MM.1S (cell line): Measurements from ENCODE around the gene FCAR.
"Not testable (repeated sequence)": the region's sequence is repeated elsewhere in the genome, so short reads cannot be mapped to it uniquely, and the experiment has no call there.

Source experiments
- DNase-seq: peaks from one replicate; pipeline ENCODE4 v3.0.0-alpha.2; 2015
- H2AFZ ChIP-seq: fragments of 300-600 bp; sonication (generic); 2 replicates; pipeline ENCODE4 v1.6.0; 2016; ENCODE audit warnings: antibody characterized with exemption, low read length
- H3F3A ChIP-seq: fragments of 300-600 bp; sonication (generic); 2 replicates; pipeline ENCODE4 v1.6.1; 2016; ENCODE audit warnings: mild to moderate bottlenecking, antibody characterized with exemption, low read length, moderate library complexity, mixed read lengths; ENCODE audit not compliant: insufficient read depth
- H3K27ac ChIP-seq: fragments of 300-600 bp; sonication (generic); 2 replicates; pipeline ENCODE4 v1.5.1; 2016; ENCODE audit warnings: mild to moderate bottlenecking, low read length
- H3K27me3 ChIP-seq: fragments of 300-600 bp; sonication (generic); replicated peaks from 2 replicates; pipeline ENCODE4 v1.6.0; 2016; ENCODE audit warnings: low read length; ENCODE audit not compliant: insufficient read depth
- H3K36me3 ChIP-seq: fragments of 300-600 bp; sonication (generic); replicated peaks from 2 replicates; pipeline ENCODE4 v1.6.1; 2016; ENCODE audit warnings: mild to moderate bottlenecking, low read length, mixed read lengths; ENCODE audit not compliant: insufficient read depth
- H3K4me1 ChIP-seq: fragments of 300-600 bp; sonication (generic); 2 replicates; pipeline ENCODE4 v1.6.1; 2016; ENCODE audit warnings: low read length, mixed read lengths
- H3K4me2 ChIP-seq: fragments of 300-600 bp; sonication (generic); 2 replicates; pipeline ENCODE4 v1.6.0; 2016; ENCODE audit warnings: low read depth, low read length
- H3K4me3 ChIP-seq: fragments of 300-600 bp; sonication (generic); 2 replicates; pipeline ENCODE4 v1.5.1; 2016; ENCODE audit warnings: low read length, mixed read lengths
- H3K79me2 ChIP-seq: fragments of 300-600 bp; sonication (generic); 2 replicates; pipeline ENCODE4 v1.6.1; 2016; ENCODE audit warnings: mixed run types, low read length, mixed read lengths
- H3K9ac ChIP-seq: fragments of 300-600 bp; sonication (generic); 2 replicates; pipeline ENCODE4 v1.6.1; 2016; ENCODE audit warnings: low read length, mixed read lengths
- H3K9me2 ChIP-seq: fragments of 300-600 bp; sonication (generic); replicated peaks from 2 replicates; pipeline ENCODE4 v1.6.1; 2016; ENCODE audit warnings: mild to moderate bottlenecking, low read length, mixed read lengths; ENCODE audit not compliant: insufficient read depth
- H3K9me3 ChIP-seq: fragments of 300-600 bp; sonication (generic); replicated peaks from 2 replicates; pipeline ENCODE4 v1.6.1; 2016; ENCODE audit warnings: mild to moderate bottlenecking, low read length, mixed read lengths; ENCODE audit not compliant: insufficient read depth
- H4K20me1 ChIP-seq: fragments of 300-600 bp; sonication (generic); 2 replicates; pipeline ENCODE4 v1.6.1; 2016; ENCODE audit warnings: mild to moderate bottlenecking, low read length, moderate library complexity, mixed read lengths; ENCODE audit not compliant: insufficient read depth
- CTCF ChIP-seq: fragments of 300-600 bp; sonication (generic); IDR thresholded peaks from 2 replicates; pipeline ENCODE4 v1.5.1; 2016; ENCODE audit warnings: antibody characterized with exemption, low read length, mixed read lengths
- EZH2 ChIP-seq: fragments of 300-600 bp; sonication (generic); optimal IDR thresholded peaks from 2 replicates; pipeline ENCODE3; 2017; ENCODE audit warnings: low read depth, mild to moderate bottlenecking, antibody characterized with exemption, low read length, mixed read lengths
- EZH2phosphoT487 ChIP-seq: fragments of 300-600 bp; sonication (generic); IDR thresholded peaks from 2 replicates; pipeline ENCODE4 v1.6.1; 2018; ENCODE audit warnings: antibody characterized with exemption, low read length

FCAR gene

GRCh38 chr19:54919646-54920563, 45.9 kb downstream of the FCAR start:
- not testable (repeated sequence) for H3K4me1 ChIP-seq, H3K4me3 ChIP-seq, H3K9me2 ChIP-seq, DNase-seq, H4K20me1 ChIP-seq, H2AFZ ChIP-seq, H3K27me3 ChIP-seq, H3F3A ChIP-seq, H3K4me2 ChIP-seq, H3K79me2 ChIP-seq, H3K9ac ChIP-seq, H3K36me3 ChIP-seq, H3K9me3 ChIP-seq, H3K27ac ChIP-seq
- TF ChIP-seq CTCF = peak; percentile 28; the same call in 1 of the 2 replicates

GRCh38 chr19:54921082-54921481, 47.0 kb downstream of the FCAR start:
- H3K4me1 ChIP-seq = peaks cover 5% of the 10 kb centered on the region; the same call in 1 of the 2 replicates
- no peak overlapping the region for H2AFZ ChIP-seq
- TF ChIP-seq CTCF = no peak
- TF ChIP-seq EZH2phosphoT487 = no peak
- no peak for TF ChIP-seq EZH2
- H3K4me3 ChIP-seq = no peak overlapping the region
- H4K20me1 ChIP-seq = no peaks in the 10 kb centered on the region
- H3F3A ChIP-seq = no peaks in the 10 kb centered on the region
- no peaks in the 10 kb centered on the region for H3K36me3 ChIP-seq
- H3K4me2 ChIP-seq = no peak overlapping the region
- peaks cover 4% of the 10 kb centered on the region; the same call in 1 of the 2 replicates for H3K27me3 ChIP-seq
- peak overlapping the region; percentile 30; the same call in 1 of the 2 replicates for H3K27ac ChIP-seq
- no peak overlapping the region for H3K9ac ChIP-seq
- peak; percentile 39 for DNase-seq
- no peaks in the 10 kb centered on the region for H3K9me3 ChIP-seq
- H3K9me2 ChIP-seq = no peaks in the 10 kb centered on the region
- H3K79me2 ChIP-seq = no peaks in the 10 kb centered on the region

GRCh38 chr19:54923276-54923675, 49.2 kb downstream of the FCAR start:
- Histone ChIP-seq H3F3A (no peaks in the 10 kb centered on the region), H2AFZ (no peak overlapping the region), H3K4me2 (no peak overlapping the region), H4K20me1 (no peaks in the 10 kb centered on the region), H3K4me3 (no peak overlapping the region), H3K9me2 (no peaks in the 10 kb centered on the region), H3K4me1 (peaks cover 5% of the 10 kb centered on the region; the same call in 1 of the 2 replicates), H3K9ac (no peak overlapping the region), H3K9me3 (no peaks in the 10 kb centered on the region), H3K36me3 (no peaks in the 10 kb centered on the region), H3K79me2 (no peaks in the 10 kb centered on the region), H3K27me3 (no peaks in the 10 kb centered on the region), H3K27ac (peak overlapping the region; percentile 17; the same call in 1 of the 2 replicates)
- TF ChIP-seq EZH2phosphoT487 (no peak), CTCF (no peak), EZH2 (no peak)
- no peak for DNase-seq
